ENCODE measurements around the gene P2RY6. TPM values are rescaled to one million over a fixed set of nuclear protein-coding genes. Genes with fewer than 3 reads are reported as not detected.

The P2RY6 gene
- total and polyA plus RNA-seq, 10 of the 15 experiments (the other 5 are each of a cell fraction or from before 2014, with no cell fraction given): 0.05 to 0.90 (median 0.22) TPM; not detected in 4

DNA sequence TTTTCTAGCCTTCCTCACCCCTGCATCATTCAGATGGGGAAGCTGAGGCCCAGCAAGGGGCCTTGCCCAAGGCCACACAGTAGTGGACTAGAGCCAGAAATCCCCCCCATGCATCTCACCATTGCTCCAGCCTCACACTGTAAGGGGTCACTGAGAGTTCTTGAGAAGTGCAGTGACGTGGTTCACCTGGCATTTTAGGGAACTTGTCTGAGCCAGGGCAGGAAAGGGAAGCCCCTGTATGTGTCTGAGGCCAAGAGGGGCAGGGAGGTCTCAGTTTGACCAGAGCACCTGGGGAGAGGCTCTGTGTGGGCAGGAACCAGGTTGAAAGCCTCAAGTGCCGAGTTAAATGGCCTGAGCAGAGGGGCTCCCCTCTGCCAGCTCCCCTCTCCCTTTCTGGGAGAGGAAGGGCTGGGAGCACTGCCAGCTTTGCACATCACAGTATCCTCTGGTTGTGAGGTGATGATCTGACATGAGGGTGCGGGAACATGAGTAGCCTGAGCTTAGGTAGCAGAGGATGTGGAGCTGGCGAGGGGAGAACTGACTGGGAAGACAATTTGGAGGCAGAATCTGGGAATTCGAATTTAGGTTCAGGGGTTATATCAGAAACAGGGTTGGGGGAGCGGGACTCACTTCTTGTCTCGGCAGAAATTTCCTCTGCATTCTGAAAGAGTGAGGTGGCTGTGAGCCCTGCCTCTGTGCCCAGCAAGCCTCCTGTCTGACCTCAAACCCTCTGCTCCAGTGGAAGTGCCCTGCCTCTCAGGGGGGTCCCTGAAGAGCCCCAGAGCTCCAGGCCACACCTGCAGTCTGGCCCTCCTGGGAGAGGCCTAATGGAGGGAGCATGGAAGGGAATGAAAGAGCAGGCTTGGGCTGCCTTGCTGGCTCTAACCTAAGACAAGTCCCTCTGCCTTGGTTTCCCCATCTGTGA lies 50.5 kb downstream of the P2RY6 start:
- intact Hi-C loops (cut with micrococcal nuclease; ENCODE audit: unreplicated experiment) (no loop called here), in situ Hi-C loops (cut with MboI) (no loop called here)
- ChIA-PET POLR2A (interaction anchor here (0.8 to 7.8 kb wide), 3 partner anchors 8 to 15 kb away, joined by 3 to 40 read pairs (median 4); partner anchors contain the start of gene ARHGEF17), RAD21 (ENCODE audit: unreplicated experiment) (interaction anchor here (1.0 to 10.5 kb wide), 5 partner anchors 9 to 62 kb away, joined by 3 to 115 read pairs (median 4); partner anchors contain the start of gene ARHGEF17), SMC1A (ENCODE audit: uncharacterized antibody, unreplicated experiment) (interaction anchor here (5.3 to 11.8 kb wide), 3 partner anchors 9 to 16 kb away, joined by 24 to 106 read pairs (median 56); partner anchors contain the start of gene ARHGEF17), CTCF (interaction anchor here (1.2 to 3.3 kb wide), 5 partner anchors 9 to 28 kb away, joined by 5 to 24 read pairs (median 7); partner anchors contain the start of gene ARHGEF17)
- Histone ChIP-seq H3K9me3 (replicated peaks; ENCODE audit: control insufficient read depth, insufficient read depth, low read length) (no peaks in the 10 kb centered on the region), H3K4me2 (ENCODE audit: control insufficient read depth, insufficient read depth) (peak overlapping the region; percentile 36), H4K20me1 (ENCODE audit: control insufficient read depth, insufficient read depth) (no peaks in the 10 kb centered on the region), H2AFZ (ENCODE audit: control insufficient read depth, low read depth, low read length) (peak overlapping the region; percentile 3), H3K27me3 (replicated peaks in 1 of 2; ENCODE audit: control insufficient read depth in 2 of 2, insufficient read depth in 2 of 2, low read length in 1 of 2) (no peaks in the 10 kb centered on the region), H3K9ac (ENCODE audit: control insufficient read depth, insufficient read depth, low read length) (peak overlapping the region; percentile 51), H3K4me3 (no peak overlapping the region), H3K36me3 (ENCODE audit: control insufficient read depth in 2 of 2, insufficient read depth in 2 of 2, low read length in 1 of 2) (no peaks in the 10 kb centered on the region; a peak in 2 of 4 replicates), H3K27ac (ENCODE audit: control insufficient read depth, insufficient read depth) (peak overlapping the region; percentile 99), H3K79me2 (ENCODE audit: control insufficient read depth, insufficient read depth, low read length) (peaks cover 5% of the 10 kb centered on the region), H3K4me1 (ENCODE audit: control insufficient read depth, insufficient read depth, low read length) (peaks cover 70% of the 10 kb centered on the region)
- no peak for FAIRE-seq
- DNase-seq (ENCODE audit: low read depth, low spot score): no peak
- peak; percentile 35 for ATAC-seq
- 66% methylated on average over 7 of the region's 7 CpGs for WGBS (ENCODE audit: insufficient coverage, insufficient replicate concordance, low lambda C conversion rate, missing lambda C conversion rate)
- BruUV-seq (replicated peaks): TSS peak; percentile 24
- TF ChIP-seq CEBPB (IDR thresholded peaks at IDR 0.05; ENCODE audit: borderline replicate concordance in 1 of 2, low read depth in 2 of 2, low read length in 2 of 2) (no peak), SMARCA5 (IDR thresholded peaks at IDR 0.05) (no peak), IKZF1 (conservative IDR thresholded peaks at IDR 0.05) (peak; percentile 58), TCF7 (IDR thresholded peaks at IDR 0.05; ENCODE audit: borderline replicate concordance) (no peak), CREB1 (IDR thresholded peaks at IDR 0.05; ENCODE audit: low read depth) (no peak), ASH2L (IDR thresholded peaks at IDR 0.05; ENCODE audit: borderline replicate concordance, low read depth) (no peak), ETV6 (conservative IDR thresholded peaks at IDR 0.05 in 1 of 2, IDR thresholded peaks at IDR 0.05 in 1 of 2; ENCODE audit: borderline replicate concordance in 1 of 2, low read depth in 1 of 2) (no peak), HDAC2 (IDR thresholded peaks at IDR 0.05) (no peak), FOXK2 (IDR thresholded peaks at IDR 0.05) (no peak), STAT1 (conservative IDR thresholded peaks at IDR 0.05) (no peak)
- TF ChIP-seq, protein P1, sequence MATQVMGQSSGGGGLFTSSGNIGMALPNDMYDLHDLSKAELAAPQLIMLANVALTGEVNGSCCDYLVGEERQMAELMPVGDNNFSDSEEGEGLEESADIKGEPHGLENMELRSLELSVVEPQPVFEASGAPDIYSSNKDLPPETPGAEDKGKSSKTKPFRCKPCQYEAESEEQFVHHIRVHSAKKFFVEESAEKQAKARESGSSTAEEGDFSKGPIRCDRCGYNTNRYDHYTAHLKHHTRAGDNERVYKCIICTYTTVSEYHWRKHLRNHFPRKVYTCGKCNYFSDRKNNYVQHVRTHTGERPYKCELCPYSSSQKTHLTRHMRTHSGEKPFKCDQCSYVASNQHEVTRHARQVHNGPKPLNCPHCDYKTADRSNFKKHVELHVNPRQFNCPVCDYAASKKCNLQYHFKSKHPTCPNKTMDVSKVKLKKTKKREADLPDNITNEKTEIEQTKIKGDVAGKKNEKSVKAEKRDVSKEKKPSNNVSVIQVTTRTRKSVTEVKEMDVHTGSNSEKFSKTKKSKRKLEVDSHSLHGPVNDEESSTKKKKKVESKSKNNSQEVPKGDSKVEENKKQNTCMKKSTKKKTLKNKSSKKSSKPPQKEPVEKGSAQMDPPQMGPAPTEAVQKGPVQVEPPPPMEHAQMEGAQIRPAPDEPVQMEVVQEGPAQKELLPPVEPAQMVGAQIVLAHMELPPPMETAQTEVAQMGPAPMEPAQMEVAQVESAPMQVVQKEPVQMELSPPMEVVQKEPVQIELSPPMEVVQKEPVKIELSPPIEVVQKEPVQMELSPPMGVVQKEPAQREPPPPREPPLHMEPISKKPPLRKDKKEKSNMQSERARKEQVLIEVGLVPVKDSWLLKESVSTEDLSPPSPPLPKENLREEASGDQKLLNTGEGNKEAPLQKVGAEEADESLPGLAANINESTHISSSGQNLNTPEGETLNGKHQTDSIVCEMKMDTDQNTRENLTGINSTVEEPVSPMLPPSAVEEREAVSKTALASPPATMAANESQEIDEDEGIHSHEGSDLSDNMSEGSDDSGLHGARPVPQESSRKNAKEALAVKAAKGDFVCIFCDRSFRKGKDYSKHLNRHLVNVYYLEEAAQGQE (IDR thresholded peaks at IDR 0.05; ENCODE audit: low read depth, low read length): no peak
- TF ChIP-seq, protein P2, sequence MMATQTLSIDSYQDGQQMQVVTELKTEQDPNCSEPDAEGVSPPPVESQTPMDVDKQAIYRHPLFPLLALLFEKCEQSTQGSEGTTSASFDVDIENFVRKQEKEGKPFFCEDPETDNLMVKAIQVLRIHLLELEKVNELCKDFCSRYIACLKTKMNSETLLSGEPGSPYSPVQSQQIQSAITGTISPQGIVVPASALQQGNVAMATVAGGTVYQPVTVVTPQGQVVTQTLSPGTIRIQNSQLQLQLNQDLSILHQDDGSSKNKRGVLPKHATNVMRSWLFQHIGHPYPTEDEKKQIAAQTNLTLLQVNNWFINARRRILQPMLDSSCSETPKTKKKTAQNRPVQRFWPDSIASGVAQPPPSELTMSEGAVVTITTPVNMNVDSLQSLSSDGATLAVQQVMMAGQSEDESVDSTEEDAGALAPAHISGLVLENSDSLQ (IDR thresholded peaks at IDR 0.05): no peak
- TF ChIP-seq, protein P3, sequence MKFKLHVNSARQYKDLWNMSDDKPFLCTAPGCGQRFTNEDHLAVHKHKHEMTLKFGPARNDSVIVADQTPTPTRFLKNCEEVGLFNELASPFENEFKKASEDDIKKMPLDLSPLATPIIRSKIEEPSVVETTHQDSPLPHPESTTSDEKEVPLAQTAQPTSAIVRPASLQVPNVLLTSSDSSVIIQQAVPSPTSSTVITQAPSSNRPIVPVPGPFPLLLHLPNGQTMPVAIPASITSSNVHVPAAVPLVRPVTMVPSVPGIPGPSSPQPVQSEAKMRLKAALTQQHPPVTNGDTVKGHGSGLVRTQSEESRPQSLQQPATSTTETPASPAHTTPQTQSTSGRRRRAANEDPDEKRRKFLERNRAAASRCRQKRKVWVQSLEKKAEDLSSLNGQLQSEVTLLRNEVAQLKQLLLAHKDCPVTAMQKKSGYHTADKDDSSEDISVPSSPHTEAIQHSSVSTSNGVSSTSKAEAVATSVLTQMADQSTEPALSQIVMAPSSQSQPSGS (IDR thresholded peaks at IDR 0.05; ENCODE audit: low read length): no peak
- TF ChIP-seq, protein P4, sequence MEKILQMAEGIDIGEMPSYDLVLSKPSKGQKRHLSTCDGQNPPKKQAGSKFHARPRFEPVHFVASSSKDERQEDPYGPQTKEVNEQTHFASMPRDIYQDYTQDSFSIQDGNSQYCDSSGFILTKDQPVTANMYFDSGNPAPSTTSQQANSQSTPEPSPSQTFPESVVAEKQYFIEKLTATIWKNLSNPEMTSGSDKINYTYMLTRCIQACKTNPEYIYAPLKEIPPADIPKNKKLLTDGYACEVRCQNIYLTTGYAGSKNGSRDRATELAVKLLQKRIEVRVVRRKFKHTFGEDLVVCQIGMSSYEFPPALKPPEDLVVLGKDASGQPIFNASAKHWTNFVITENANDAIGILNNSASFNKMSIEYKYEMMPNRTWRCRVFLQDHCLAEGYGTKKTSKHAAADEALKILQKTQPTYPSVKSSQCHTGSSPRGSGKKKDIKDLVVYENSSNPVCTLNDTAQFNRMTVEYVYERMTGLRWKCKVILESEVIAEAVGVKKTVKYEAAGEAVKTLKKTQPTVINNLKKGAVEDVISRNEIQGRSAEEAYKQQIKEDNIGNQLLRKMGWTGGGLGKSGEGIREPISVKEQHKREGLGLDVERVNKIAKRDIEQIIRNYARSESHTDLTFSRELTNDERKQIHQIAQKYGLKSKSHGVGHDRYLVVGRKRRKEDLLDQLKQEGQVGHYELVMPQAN (conservative IDR thresholded peaks at IDR 0.05): no peak
